Spleen (tissue), 11 donors: ENCODE results near the gene AP3S1. TPM values are rescaled to one million over a fixed set of nuclear protein-coding genes. Genes with fewer than 3 reads are reported as not detected.

Experiments
- DNase-seq: peaks from one replicate; pipeline ENCODE4 v3.0.0-alpha.2; 2020
- H3K27ac ChIP-seq, 8 donors: fragments of 200-600 bp; sonication (generic) in 7 of 8; 1 replicate in 4 of 8; 2 replicates in 4 of 8; pipeline versions ENCODE4 v1.5.0 to v1.8.0; 2016 to 2021; ENCODE audit warnings: inconsistent platforms in 4 of 8, mild to moderate bottlenecking in 4 of 8, moderate library complexity in 1 of 8
- H3K27me3 ChIP-seq, 7 donors: fragments of 200-600 bp; sonication (generic) in 6 of 7; replicated peaks in 1 of 7; 1 replicate in 4 of 7; 2 replicates in 3 of 7; pipeline versions ENCODE4 v1.5.0 to v1.8.0; 2016 to 2021; ENCODE audit warnings: inconsistent platforms in 3 of 7, mild to moderate bottlenecking in 1 of 7
- H3K36me3 ChIP-seq, 6 donors: fragments of 200-600 bp; sonication (generic) in 5 of 6; 1 replicate in 4 of 6; 2 replicates in 2 of 6; pipeline versions ENCODE4 v1.5.0 to v1.8.0; 2016 to 2021; ENCODE audit warnings: inconsistent platforms in 2 of 6
- H3K4me1 ChIP-seq, 6 donors: fragments of 200-600 bp; sonication (generic) in 5 of 6; 1 replicate in 3 of 6; 2 replicates in 3 of 6; pipeline versions ENCODE4 v1.5.0 to v1.8.0; 2016 to 2021; ENCODE audit warnings: inconsistent platforms in 3 of 6
- H3K4me3 ChIP-seq, 8 donors: fragments of 200-600 bp; sonication (generic) in 7 of 8; 1 replicate in 4 of 8; 2 replicates in 4 of 8; pipeline versions ENCODE4 v1.5.0 to v1.8.0; 2016 to 2021; ENCODE audit warnings: inconsistent platforms in 4 of 8, mild to moderate bottlenecking in 4 of 8, moderate library complexity in 2 of 8
- H3K9me3 ChIP-seq, 8 donors: fragments of 200-600 bp; sonication (generic) in 7 of 8; 1 replicate in 4 of 8; 2 replicates in 4 of 8; pipeline versions ENCODE4 v1.5.0 to v1.8.0; 2016 to 2021; ENCODE audit warnings: inconsistent platforms in 4 of 8
- POLR2A ChIP-seq, 3 donors: fragments of 450-650 bp; IDR thresholded peaks; one replicate each; pipeline ENCODE4 v1.5.1; 2017; ENCODE audit warnings: antibody characterized with exemption in 3 of 3, mild to moderate bottlenecking in 1 of 3
- POLR2AphosphoS5 ChIP-seq, 3 donors: sonication (generic); formaldehyde crosslinking; IDR thresholded peaks; one replicate each; pipeline ENCODE4 v1.5.1; 2017; ENCODE audit warnings: antibody characterized with exemption in 3 of 3
- WGBS, 5 donors: extraction: QIAGEN DNeasy Blood & Tissue Kit in 3 of 5; methylation state at CpG; one replicate each; pipeline versions ENCODE4 v1.1.5 to v1.1.7; 2013 to 2018; 5-methylcytosine and 5-hydroxymethylcytosine counted together
- intact Hi-C: fragments of 100-400 bp; cut with DNase I; formaldehyde crosslinking; loops from one replicate; pipeline ENCODE4 v1.15.0; 2023; ENCODE audit warnings: low total_unique reads
- polyA plus RNA-seq, 3 donors: library from polyadenylated mRNA; stranded (reverse); fragments of 200-250 nt; gene quantifications; one replicate each; pipeline ENCODE4 v1.2.1, GENCODE V29; 2013
- total RNA-seq, 7 donors: library from RNA; depleted of rRNA in 3 of 7; stranded (reverse); fragments of >200 nt in 3 of 7; fragmentation: NEBNext Ultra II Directional in 4 of 7; extraction: Animal tissue kit (Norgen Biotek cat#: 25700) in 4 of 7; gene quantifications; one replicate each; pipeline versions ENCODE4 v1.1.0 to v1.2.1, GENCODE V29; 2016 to 2021
- TF ChIP-seq, protein P1 (sequence below), 11 experiments: fragments of 200-600 bp in 7 of 11; fragments of 450-650 bp in 4 of 11; sonication (generic) in 4 of 11; IDR thresholded peaks in 8 of 11; conservative IDR thresholded peaks in 3 of 11; 1 replicate in 7 of 11; 2 replicates in 4 of 11; pipeline versions ENCODE4 v1.4.0 to v1.8.0; 2016 to 2021; ENCODE audit warnings: antibody characterized with exemption in 11 of 11, inconsistent platforms in 4 of 11, mild to moderate bottlenecking in 1 of 11
- donor health status: healthy with polysubstance abuse.
- donor health status: DM: no; HTN: no; CAD: no; lungs with moderate emphysema.
- donor health status: DM: no; HTN: no; CAD: no.
- donor health status: Bipolar disorder and iron deficiency.
- donor health status: healthy.
- donor health status: DM: no; HTN: no; CAD: no.
- donor health status: DM: yes; HTN: yes; CAD: no.

Gene AP3S1
- total and polyA plus RNA-seq, 10 donors: 42.0 to 190 (median 61.7) TPM

DNA sequence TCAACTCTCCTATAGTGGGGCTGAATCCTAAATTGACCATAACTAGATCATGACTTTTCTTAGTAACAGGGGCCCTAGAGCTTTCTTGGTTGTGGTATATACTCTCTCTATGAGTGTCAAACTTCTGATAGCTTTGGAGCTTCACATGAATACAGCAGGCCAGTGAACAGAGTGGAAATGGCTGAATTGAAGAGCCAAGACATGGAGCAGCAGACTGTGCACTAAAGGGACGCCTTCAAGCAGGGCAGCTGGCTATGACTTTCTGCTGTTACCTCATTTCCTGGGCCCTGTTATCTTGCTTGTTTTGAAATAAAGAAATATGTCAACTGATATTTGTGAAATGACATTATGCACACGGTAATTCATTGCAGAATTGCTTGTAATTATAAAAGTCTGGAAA, 41.6 kb upstream of the AP3S1 start:
- Histone ChIP-seq H3K4me1 (no peaks in the 10 kb centered on the region), H3K9me3 (no peaks in the 10 kb centered on the region), H3K4me3 (no peak overlapping the region), H3K27me3 (no peaks in the 10 kb centered on the region), H3K27ac (no peak overlapping the region), H3K36me3 (no peaks in the 10 kb centered on the region)
- DNase-seq: no peak
- intact Hi-C loops: no loop called here
- TF ChIP-seq POLR2A (IDR thresholded peaks at IDR 0.05) (no peak), POLR2AphosphoS5 (IDR thresholded peaks at IDR 0.05) (no peak)
- TF ChIP-seq, protein P1, sequence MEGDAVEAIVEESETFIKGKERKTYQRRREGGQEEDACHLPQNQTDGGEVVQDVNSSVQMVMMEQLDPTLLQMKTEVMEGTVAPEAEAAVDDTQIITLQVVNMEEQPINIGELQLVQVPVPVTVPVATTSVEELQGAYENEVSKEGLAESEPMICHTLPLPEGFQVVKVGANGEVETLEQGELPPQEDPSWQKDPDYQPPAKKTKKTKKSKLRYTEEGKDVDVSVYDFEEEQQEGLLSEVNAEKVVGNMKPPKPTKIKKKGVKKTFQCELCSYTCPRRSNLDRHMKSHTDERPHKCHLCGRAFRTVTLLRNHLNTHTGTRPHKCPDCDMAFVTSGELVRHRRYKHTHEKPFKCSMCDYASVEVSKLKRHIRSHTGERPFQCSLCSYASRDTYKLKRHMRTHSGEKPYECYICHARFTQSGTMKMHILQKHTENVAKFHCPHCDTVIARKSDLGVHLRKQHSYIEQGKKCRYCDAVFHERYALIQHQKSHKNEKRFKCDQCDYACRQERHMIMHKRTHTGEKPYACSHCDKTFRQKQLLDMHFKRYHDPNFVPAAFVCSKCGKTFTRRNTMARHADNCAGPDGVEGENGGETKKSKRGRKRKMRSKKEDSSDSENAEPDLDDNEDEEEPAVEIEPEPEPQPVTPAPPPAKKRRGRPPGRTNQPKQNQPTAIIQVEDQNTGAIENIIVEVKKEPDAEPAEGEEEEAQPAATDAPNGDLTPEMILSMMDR (IDR thresholded peaks at IDR 0.05 in 8 of 11, conservative IDR thresholded peaks at IDR 0.05 in 3 of 11): no peak
- 66 to 90% (median 71%) methylated on average over 2 of the region's 2 CpGs for WGBS, 5 donors

DNA sequence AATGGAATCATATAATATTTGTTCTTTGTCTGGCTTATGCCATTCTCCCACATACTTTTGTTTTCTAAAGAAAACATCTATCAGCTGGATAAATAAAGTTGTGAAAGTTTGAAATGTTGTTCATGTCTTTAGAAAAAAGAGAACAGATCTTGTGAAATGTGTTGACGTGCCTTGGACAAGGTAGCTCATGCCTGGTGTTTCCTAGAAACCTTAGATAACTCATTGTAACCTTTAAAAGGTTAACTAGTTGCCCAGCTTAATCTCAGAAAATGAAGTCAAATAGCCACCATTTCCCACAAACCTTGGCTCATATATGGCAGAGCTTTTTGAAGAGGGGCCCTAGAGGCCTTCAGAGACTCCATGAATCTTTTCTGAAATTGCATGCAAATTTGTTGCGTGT, 40.6 kb upstream of the AP3S1 start:
- TF ChIP-seq, protein P1 (IDR thresholded peaks at IDR 0.05 in 8 of 11, conservative IDR thresholded peaks at IDR 0.05 in 3 of 11): no peak
- TF ChIP-seq POLR2A (IDR thresholded peaks at IDR 0.05) (no peak), POLR2AphosphoS5 (IDR thresholded peaks at IDR 0.05) (no peak)
- no peaks in the 10 kb centered on the region for H3K27me3 ChIP-seq
- 91 to 96% (median 92%) methylated on average over 2 of the region's 2 CpGs for WGBS, 5 donors
- intact Hi-C loops: no loop called here
- DNase-seq: no peak
- H3K4me3 ChIP-seq: no peak overlapping the region
- no peaks in the 10 kb centered on the region for H3K4me1 ChIP-seq
- no peaks in the 10 kb centered on the region for H3K9me3 ChIP-seq
- no peaks in the 10 kb centered on the region for H3K36me3 ChIP-seq
- no peak overlapping the region for H3K27ac ChIP-seq

GRCh38 chr5:115801984-115802383, 39.8 kb upstream of the AP3S1 start:
- no peak overlapping the region for H3K27ac ChIP-seq
- H3K4me3 ChIP-seq: no peak overlapping the region
- no peak for DNase-seq
- intact Hi-C loops: no loop called here
- no peaks in the 10 kb centered on the region for H3K36me3 ChIP-seq
- no peaks in the 10 kb centered on the region for H3K27me3 ChIP-seq
- H3K9me3 ChIP-seq: no peaks in the 10 kb centered on the region
- TF ChIP-seq POLR2A (IDR thresholded peaks at IDR 0.05) (no peak), POLR2AphosphoS5 (IDR thresholded peaks at IDR 0.05) (no peak)
- TF ChIP-seq, protein P1 (IDR thresholded peaks at IDR 0.05 in 8 of 11, conservative IDR thresholded peaks at IDR 0.05 in 3 of 11): no peak
- H3K4me1 ChIP-seq: no peaks in the 10 kb centered on the region
- 46 to 68% (median 61%) methylated on average over 1 of the region's 1 CpG for WGBS, 5 donors

- DNase-seq: no peak
- TF ChIP-seq, protein P1 (IDR thresholded peaks at IDR 0.05 in 8 of 11, conservative IDR thresholded peaks at IDR 0.05 in 3 of 11): no peak
- TF ChIP-seq POLR2A (IDR thresholded peaks at IDR 0.05) (no peak), POLR2AphosphoS5 (IDR thresholded peaks at IDR 0.05) (no peak)
- Histone ChIP-seq H3K36me3 (no peaks in the 10 kb centered on the region), H3K9me3 (no peaks in the 10 kb centered on the region), H3K4me1 (no peaks in the 10 kb centered on the region), H3K27me3 (peaks cover 0 to 5% (median 0%) of the 10 kb centered on the region in 7 donors), H3K27ac (no peak overlapping the region), H3K4me3 (no peak overlapping the region)
- 71 to 86% (median 84%) methylated on average over 2 of the region's 2 CpGs for WGBS, 5 donors
- intact Hi-C loops: no loop called here
Observed at GRCh38 chr5:115806986-115807653, 34.6 kb upstream of the AP3S1 start.
